IMR-90 (cell line): ENCODE data around the gene GABARAPL2.

Experiments
- CTCF ChIP-seq: conservative IDR thresholded peaks from 2 replicates; pipeline ENCODE4 v1.5.1; 2012; ENCODE audit warnings: mild to moderate bottlenecking, low read depth, low read length, improper control_type of control experiment
- MAFK ChIP-seq: IDR thresholded peaks from 2 replicates; pipeline ENCODE4 v1.6.1; 2012; ENCODE audit warnings: low read depth, low read length, improper control_type of control experiment
- POLR2A ChIP-seq: IDR thresholded peaks from 2 replicates; pipeline ENCODE4 v1.6.1; 2012; ENCODE audit warnings: mild to moderate bottlenecking, low read depth, low read length
- SMC3 ChIP-seq: fragments of 150-350 bp; IDR thresholded peaks from 2 replicates; pipeline ENCODE4 v1.6.1; 2016; ENCODE audit warnings: low read depth, mild to moderate bottlenecking, antibody characterized with exemption, low read length, moderate library complexity
- TF ChIP-seq, protein P1 (sequence below): fragments of 150-350 bp; IDR thresholded peaks from 2 replicates; pipeline ENCODE4 v1.6.1; 2017; ENCODE audit warnings: mild to moderate bottlenecking, antibody characterized with exemption, low read length, low read depth

GRCh38 chr16:75606507-75606906, 40.3 kb downstream of the GABARAPL2 start:
- TF ChIP-seq CTCF, result no peak
- peak; percentile 98 for TF ChIP-seq MAFK
- TF ChIP-seq, protein P1, sequence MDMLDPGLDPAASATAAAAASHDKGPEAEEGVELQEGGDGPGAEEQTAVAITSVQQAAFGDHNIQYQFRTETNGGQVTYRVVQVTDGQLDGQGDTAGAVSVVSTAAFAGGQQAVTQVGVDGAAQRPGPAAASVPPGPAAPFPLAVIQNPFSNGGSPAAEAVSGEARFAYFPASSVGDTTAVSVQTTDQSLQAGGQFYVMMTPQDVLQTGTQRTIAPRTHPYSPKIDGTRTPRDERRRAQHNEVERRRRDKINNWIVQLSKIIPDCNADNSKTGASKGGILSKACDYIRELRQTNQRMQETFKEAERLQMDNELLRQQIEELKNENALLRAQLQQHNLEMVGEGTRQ, result no peak
- TF ChIP-seq SMC3, result no peak
- no peak for TF ChIP-seq POLR2A
